PC-3 (cell line): ENCODE data around the gene METTL9.
"Not testable (repeated sequence)": the region's sequence is repeated elsewhere in the genome, so short reads cannot be mapped to it uniquely, and the experiment has no call there.

Source experiments
- CTCF ChIP-seq: fragments of 300-600 bp; sonication (generic); conservative IDR thresholded peaks from 2 replicates; pipeline ENCODE4 v1.5.1; 2017; ENCODE audit warnings: antibody characterized with exemption, low read depth, mild to moderate bottlenecking, low read length
- EZH2 ChIP-seq: fragments of 300-600 bp; sonication (generic); IDR thresholded peaks from one replicate; pipeline ENCODE4 v1.6.1; 2017; ENCODE audit warnings: antibody characterized with exemption, mild to moderate bottlenecking, low read length; ENCODE audit not compliant: unreplicated experiment

GRCh38 chr16:21690967-21691366 is 91.6 kb downstream of the METTL9 start:
- TF ChIP-seq CTCF, EZH2: not testable (repeated sequence)
